Measurements from ENCODE around the gene EEIG1. TPM values are rescaled to one million over a fixed set of nuclear protein-coding genes. Genes with fewer than 3 reads are reported as not detected.

Gene EEIG1
- total and polyA plus RNA-seq, 8 donors = 25.4 to 85.4 (median 62.1) TPM

DNA sequence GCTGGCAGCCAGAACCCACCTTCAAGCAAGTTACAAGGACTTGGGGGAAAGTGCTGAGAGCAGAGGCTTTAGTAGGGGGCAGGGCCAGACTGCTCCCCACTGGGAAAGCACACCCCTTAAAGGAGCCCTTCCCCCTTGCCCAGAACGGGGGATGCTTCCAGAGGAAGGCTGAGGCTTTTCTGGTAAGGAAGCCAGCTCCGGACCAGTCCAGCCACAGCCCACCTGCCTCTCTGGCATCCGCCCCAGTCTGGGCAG, 38.9 kb downstream of the EEIG1 start:
- FAIRE-seq = no peak
- TF ChIP-seq, protein P1, sequence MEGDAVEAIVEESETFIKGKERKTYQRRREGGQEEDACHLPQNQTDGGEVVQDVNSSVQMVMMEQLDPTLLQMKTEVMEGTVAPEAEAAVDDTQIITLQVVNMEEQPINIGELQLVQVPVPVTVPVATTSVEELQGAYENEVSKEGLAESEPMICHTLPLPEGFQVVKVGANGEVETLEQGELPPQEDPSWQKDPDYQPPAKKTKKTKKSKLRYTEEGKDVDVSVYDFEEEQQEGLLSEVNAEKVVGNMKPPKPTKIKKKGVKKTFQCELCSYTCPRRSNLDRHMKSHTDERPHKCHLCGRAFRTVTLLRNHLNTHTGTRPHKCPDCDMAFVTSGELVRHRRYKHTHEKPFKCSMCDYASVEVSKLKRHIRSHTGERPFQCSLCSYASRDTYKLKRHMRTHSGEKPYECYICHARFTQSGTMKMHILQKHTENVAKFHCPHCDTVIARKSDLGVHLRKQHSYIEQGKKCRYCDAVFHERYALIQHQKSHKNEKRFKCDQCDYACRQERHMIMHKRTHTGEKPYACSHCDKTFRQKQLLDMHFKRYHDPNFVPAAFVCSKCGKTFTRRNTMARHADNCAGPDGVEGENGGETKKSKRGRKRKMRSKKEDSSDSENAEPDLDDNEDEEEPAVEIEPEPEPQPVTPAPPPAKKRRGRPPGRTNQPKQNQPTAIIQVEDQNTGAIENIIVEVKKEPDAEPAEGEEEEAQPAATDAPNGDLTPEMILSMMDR (IDR thresholded peaks at IDR 0.05) = no peak
- 77 to 80% methylated on average over 3 of the region's 3 CpGs for WGBS, 2 donors

GRCh38 chr9:127941062-127941960, 39.5 kb downstream of the EEIG1 start:
- Histone ChIP-seq H3K36me3 (peaks cover 3 to 36% (median 13%) of the 10 kb centered on the region in 3 donors), H3K27me3 (no peaks in the 10 kb centered on the region), H3K9me3 (no peaks in the 10 kb centered on the region), H3K4me3 (no peak overlapping the region), H3K27ac (no peak overlapping the region), H3K4me1 (peaks cover 6 to 7% (median 7%) of the 10 kb centered on the region in 3 donors)
- FAIRE-seq = no peak
- WGBS, 2 donors = 79% methylated on average over 17 to 18 of the region's 18 CpGs
- peak in 2 of 6 donors; percentile 27 to 54 for DNase-seq
- ATAC-seq = no peak
- intact Hi-C loops (cut with DNase I) = loop anchor here in 2 of 3 donors (5.0 kb wide), 2 partner anchors 96 to 176 kb away; no protein-coding TSS in a partner anchor
- TF ChIP-seq, protein P1 (IDR thresholded peaks at IDR 0.05) = no peak

More for the DNA sequence above, 38.9 kb downstream of the EEIG1 start:
- DNase-seq (no peak), ATAC-seq (no peak)
- H3K36me3 ChIP-seq = peaks cover 3 to 36% (median 13%) of the 10 kb centered on the region in 3 donors
- no peaks in the 10 kb centered on the region for H3K9me3 ChIP-seq
- H3K4me1 ChIP-seq = peaks cover under 1 to 3% (median 1%) of the 10 kb centered on the region in 3 donors
- H3K27me3 ChIP-seq = no peaks in the 10 kb centered on the region
- intact Hi-C loops (cut with DNase I) = loop anchor here in 2 of 3 donors (5.0 kb wide), 2 partner anchors 95 to 175 kb away; no protein-coding TSS in a partner anchor
- H3K27ac ChIP-seq = no peak overlapping the region
- no peak overlapping the region for H3K4me3 ChIP-seq

- DNase-seq = no peak
- TF ChIP-seq, protein P1 (IDR thresholded peaks at IDR 0.05) = no peak
- ATAC-seq = no peak
- H3K4me3 ChIP-seq = no peak overlapping the region
- FAIRE-seq = no peak
- H3K9me3 ChIP-seq = no peaks in the 10 kb centered on the region
- intact Hi-C loops (cut with DNase I) = loop anchor here in 2 of 3 donors (5.0 kb wide), 2 partner anchors 97 to 177 kb away; no protein-coding TSS in a partner anchor
- H3K36me3 ChIP-seq = peaks cover 3 to 35% (median 13%) of the 10 kb centered on the region in 3 donors
- no peaks in the 10 kb centered on the region for H3K27me3 ChIP-seq
- 88 to 94% methylated on average over 4 of the region's 4 CpGs for WGBS, 2 donors
- H3K27ac ChIP-seq = no peak overlapping the region
- H3K4me1 ChIP-seq = peaks cover 7 to 11% (median 10%) of the 10 kb centered on the region in 3 donors
These were observed 40.2 kb downstream of the EEIG1 start for GRCh38 chr9:127940593-127940992.

DNA sequence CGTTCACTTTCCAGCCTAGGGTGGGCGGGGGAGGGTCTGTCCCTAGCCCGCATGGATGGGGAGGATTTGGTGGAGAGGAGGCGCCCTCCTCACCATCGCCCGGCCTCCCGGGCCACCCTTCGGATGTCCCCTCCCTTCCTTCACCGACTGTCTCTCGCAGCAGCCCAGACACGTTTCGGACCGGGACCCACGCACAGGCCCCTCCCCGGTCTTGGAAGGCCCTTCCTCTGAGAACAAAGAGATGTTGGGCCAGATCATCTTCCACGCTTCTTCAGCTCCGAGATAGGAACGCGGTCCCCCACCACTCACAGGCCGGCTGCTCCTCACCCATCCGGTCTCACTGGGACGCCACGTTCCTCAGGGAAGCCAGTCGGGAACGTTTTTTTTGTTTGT, 42.5 kb downstream of the EEIG1 start:
- ATAC-seq = peak in 3 of 4 donors; percentile 4 to 10 (median 5)
- intact Hi-C loops (cut with DNase I) = no loop called here
- H3K27ac ChIP-seq = no peak overlapping the region

More for the DNA sequence above, 42.5 kb downstream of the EEIG1 start:
- no peaks in the 10 kb centered on the region for H3K27me3 ChIP-seq
- H3K9me3 ChIP-seq = no peaks in the 10 kb centered on the region
- peak in 3 of 6 donors; percentile 33 to 67 (median 56) for DNase-seq
- FAIRE-seq = no peak
- H3K36me3 ChIP-seq = peaks cover 0 to 15% (median 5%) of the 10 kb centered on the region in 3 donors
- peaks cover 7 to 11% (median 10%) of the 10 kb centered on the region in 3 donors for H3K4me1 ChIP-seq
- TF ChIP-seq, protein P1 (IDR thresholded peaks at IDR 0.05) = no peak
- H3K4me3 ChIP-seq = peak overlapping the region in 2 of 4 donors; percentile 60 to 95
- 55 to 59% methylated on average over 25 of the region's 25 CpGs for WGBS, 2 donors

All from pancreas (tissue), 10 donors.